Panc1 (cell line): ENCODE measurements around the gene RUNX1. TPM values are rescaled to one million over a fixed set of nuclear protein-coding genes. Genes with fewer than 3 reads are reported as not detected.

Experiments
- ATAC-seq: fragments of 200-7000 bp; cut with Tn5 transposase; 2 replicates; pipeline ENCODE4 v1.9.1; 2020; ENCODE audit warnings: mild to moderate bottlenecking, moderate library complexity
- BruUV-seq: library from RNA; stranded (reverse); fragments of 400-500 nt; replicated peaks from 2 replicates; lab custom pipeline; 2021; lab: Mats Ljungman, UMichigan
- CTCF ChIA-PET: fragments of 300-600 bp; sonication (Branson Sonifier 250); formaldehyde crosslinking; loops from one replicate; lab custom pipeline; 2022; ENCODE audit warnings: antibody characterized with exemption; lab: Charles Lee
- POLR2A ChIA-PET: fragments of 300-600 bp; sonication (Branson Sonifier 250); formaldehyde crosslinking; loops from one replicate; lab custom pipeline; 2022; ENCODE audit warnings: antibody characterized with exemption; lab: Charles Lee
- DNase-seq: peaks from one replicate; pipeline ENCODE4 v3.0.0-alpha.2; 2010; ENCODE audit warnings: low read depth, low spot score
- H3K27ac ChIP-seq: 2 replicates; pipeline ENCODE4 v1.5.1; 2011; ENCODE audit warnings: mild to moderate bottlenecking, low read length, inconsistent platforms
- H3K27me3 ChIP-seq: fragments of 200-500 bp; sonication (Bioruptor generic); 2 replicates; pipeline ENCODE4 v1.6.0; 2014; ENCODE audit warnings: low read length, inconsistent platforms; ENCODE audit not compliant: control insufficient read depth, insufficient read depth
- H3K36me3 ChIP-seq: fragments of 200-500 bp; sonication (Bioruptor generic); 2 replicates; pipeline ENCODE4 v1.5.1; 2014; ENCODE audit warnings: inconsistent platforms, mild to moderate bottlenecking, low read length, moderate library complexity; ENCODE audit not compliant: control insufficient read depth, insufficient read depth
- H3K4me1 ChIP-seq: 2 replicates; pipeline ENCODE4 v1.5.1; 2011; ENCODE audit warnings: inconsistent platforms, mild to moderate bottlenecking, low read length, moderate library complexity; ENCODE audit not compliant: control insufficient read depth, insufficient read depth
- H3K4me3 ChIP-seq, 2 experiments: 2 replicates each; pipeline ENCODE4 v1.5.1; 2011 to 2012; ENCODE audit warnings: low read depth in 2 of 2, low read length in 2 of 2, mild to moderate bottlenecking in 2 of 2, inconsistent platforms in 1 of 2, moderate library complexity in 1 of 2
- H3K9me3 ChIP-seq: fragments of 200-500 bp; sonication (Bioruptor generic); 2 replicates; pipeline ENCODE4 v1.5.1; 2014; ENCODE audit warnings: low read depth, mild to moderate bottlenecking, inconsistent platforms, low read length, moderate library complexity; ENCODE audit not compliant: control insufficient read depth, insufficient read depth
- CTCF ChIP-seq: fragments of 450-650 bp; IDR thresholded peaks from 2 replicates; pipeline ENCODE4 v1.5.1; 2017; ENCODE audit warnings: mild to moderate bottlenecking
- POLR2AphosphoS5 ChIP-seq: IDR thresholded peaks from 2 replicates; pipeline ENCODE4 v1.6.1; 2012; ENCODE audit warnings: mild to moderate bottlenecking, low read depth, low read length, moderate library complexity
- SIN3A ChIP-seq: IDR thresholded peaks from 2 replicates; pipeline ENCODE4 v1.6.1; 2012; ENCODE audit warnings: low read depth, mild to moderate bottlenecking, low read length, moderate library complexity, borderline replicate concordance; ENCODE audit not compliant: insufficient read depth
- TCF7L2 ChIP-seq: IDR thresholded peaks from 2 replicates; pipeline ENCODE4 v1.6.1; 2011; ENCODE audit warnings: mild to moderate bottlenecking, low read depth, low read length, inconsistent platforms
- in situ Hi-C: cut with HindIII; loops from 2 replicates; pipeline ENCODE4 v1.10.0; 2016; ENCODE audit warnings: low sequenced_read_pairs, low pct_unique_long_range_greater_than_20kb
- intact Hi-C: fragments of 100-400 bp; cut with micrococcal nuclease; formaldehyde crosslinking; loops from one replicate; pipeline ENCODE4 v1.10.0; 2022; ENCODE audit not compliant: unreplicated experiment
- total RNA-seq: library from RNA; stranded (reverse); gene quantifications from one replicate; pipeline ENCODE4 v1.2.1, GENCODE V29; 2021; ENCODE audit not compliant: unreplicated experiment
- TF ChIP-seq, protein P1 (sequence below), 2 experiments: IDR thresholded peaks; 2 replicates each; pipeline ENCODE4 v1.6.1; 2011 to 2012; ENCODE audit warnings: low read depth in 2 of 2, control low read depth in 1 of 2, low read length in 1 of 2, mild to moderate bottlenecking in 1 of 2, moderate library complexity in 1 of 2; ENCODE audit not compliant: insufficient read depth in 1 of 2

Gene RUNX1
- total RNA-seq, 1 experiment from 2014 or later, result 22.4 TPM

DNA sequence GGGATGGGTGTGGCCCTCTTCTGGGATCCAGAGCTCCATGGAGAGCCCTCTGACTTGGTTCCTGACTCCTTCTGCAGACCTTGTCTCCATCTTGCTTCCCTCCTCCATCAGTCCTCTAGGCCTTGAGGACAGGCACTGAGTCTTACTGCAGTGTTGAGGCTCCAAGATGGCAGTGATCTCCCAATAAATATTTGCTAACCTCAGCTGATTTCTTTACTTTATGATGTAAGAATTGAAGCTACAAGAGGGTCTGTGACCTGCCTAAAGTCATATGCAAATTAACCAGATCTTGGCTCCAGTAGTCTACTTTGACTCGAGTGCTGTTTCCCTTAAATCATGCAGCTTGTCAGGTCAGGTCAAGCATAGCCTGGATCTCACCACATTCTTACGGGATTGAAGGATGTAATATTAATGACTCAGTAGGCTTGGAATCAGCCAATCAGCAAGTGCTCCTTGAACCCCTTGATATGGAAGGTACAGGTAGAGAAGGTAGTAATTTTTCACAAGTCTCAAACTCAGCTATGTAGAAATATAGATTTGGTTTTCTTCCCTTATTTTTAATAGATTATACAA lies 287.3 kb downstream of the RUNX1 start:
- no peak for DNase-seq
- no peak for ATAC-seq
- H3K36me3 ChIP-seq, result no peaks in the 10 kb centered on the region
- no peaks in the 10 kb centered on the region for H3K4me1 ChIP-seq
- no peak overlapping the region for H3K27ac ChIP-seq
- H3K4me3 ChIP-seq, result no peak overlapping the region
- intact Hi-C loops, result no loop called here
- H3K9me3 ChIP-seq, result no peaks in the 10 kb centered on the region
- TF ChIP-seq POLR2AphosphoS5 (no peak), CTCF (no peak), SIN3A (no peak), TCF7L2 (no peak)
- TF ChIP-seq, protein P1, sequence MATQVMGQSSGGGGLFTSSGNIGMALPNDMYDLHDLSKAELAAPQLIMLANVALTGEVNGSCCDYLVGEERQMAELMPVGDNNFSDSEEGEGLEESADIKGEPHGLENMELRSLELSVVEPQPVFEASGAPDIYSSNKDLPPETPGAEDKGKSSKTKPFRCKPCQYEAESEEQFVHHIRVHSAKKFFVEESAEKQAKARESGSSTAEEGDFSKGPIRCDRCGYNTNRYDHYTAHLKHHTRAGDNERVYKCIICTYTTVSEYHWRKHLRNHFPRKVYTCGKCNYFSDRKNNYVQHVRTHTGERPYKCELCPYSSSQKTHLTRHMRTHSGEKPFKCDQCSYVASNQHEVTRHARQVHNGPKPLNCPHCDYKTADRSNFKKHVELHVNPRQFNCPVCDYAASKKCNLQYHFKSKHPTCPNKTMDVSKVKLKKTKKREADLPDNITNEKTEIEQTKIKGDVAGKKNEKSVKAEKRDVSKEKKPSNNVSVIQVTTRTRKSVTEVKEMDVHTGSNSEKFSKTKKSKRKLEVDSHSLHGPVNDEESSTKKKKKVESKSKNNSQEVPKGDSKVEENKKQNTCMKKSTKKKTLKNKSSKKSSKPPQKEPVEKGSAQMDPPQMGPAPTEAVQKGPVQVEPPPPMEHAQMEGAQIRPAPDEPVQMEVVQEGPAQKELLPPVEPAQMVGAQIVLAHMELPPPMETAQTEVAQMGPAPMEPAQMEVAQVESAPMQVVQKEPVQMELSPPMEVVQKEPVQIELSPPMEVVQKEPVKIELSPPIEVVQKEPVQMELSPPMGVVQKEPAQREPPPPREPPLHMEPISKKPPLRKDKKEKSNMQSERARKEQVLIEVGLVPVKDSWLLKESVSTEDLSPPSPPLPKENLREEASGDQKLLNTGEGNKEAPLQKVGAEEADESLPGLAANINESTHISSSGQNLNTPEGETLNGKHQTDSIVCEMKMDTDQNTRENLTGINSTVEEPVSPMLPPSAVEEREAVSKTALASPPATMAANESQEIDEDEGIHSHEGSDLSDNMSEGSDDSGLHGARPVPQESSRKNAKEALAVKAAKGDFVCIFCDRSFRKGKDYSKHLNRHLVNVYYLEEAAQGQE (IDR thresholded peaks at IDR 0.05; ENCODE audit: insufficient read depth in 1 of 2, low read depth in 2 of 2, low read length in 1 of 2), result no peak
- BruUV-seq, result no TSS peak
- in situ Hi-C loops, result no loop called here
- CTCF ChIA-PET, result no interaction called here
- POLR2A ChIA-PET, result no interaction called here
- H3K27me3 ChIP-seq, result no peaks in the 10 kb centered on the region

DNA sequence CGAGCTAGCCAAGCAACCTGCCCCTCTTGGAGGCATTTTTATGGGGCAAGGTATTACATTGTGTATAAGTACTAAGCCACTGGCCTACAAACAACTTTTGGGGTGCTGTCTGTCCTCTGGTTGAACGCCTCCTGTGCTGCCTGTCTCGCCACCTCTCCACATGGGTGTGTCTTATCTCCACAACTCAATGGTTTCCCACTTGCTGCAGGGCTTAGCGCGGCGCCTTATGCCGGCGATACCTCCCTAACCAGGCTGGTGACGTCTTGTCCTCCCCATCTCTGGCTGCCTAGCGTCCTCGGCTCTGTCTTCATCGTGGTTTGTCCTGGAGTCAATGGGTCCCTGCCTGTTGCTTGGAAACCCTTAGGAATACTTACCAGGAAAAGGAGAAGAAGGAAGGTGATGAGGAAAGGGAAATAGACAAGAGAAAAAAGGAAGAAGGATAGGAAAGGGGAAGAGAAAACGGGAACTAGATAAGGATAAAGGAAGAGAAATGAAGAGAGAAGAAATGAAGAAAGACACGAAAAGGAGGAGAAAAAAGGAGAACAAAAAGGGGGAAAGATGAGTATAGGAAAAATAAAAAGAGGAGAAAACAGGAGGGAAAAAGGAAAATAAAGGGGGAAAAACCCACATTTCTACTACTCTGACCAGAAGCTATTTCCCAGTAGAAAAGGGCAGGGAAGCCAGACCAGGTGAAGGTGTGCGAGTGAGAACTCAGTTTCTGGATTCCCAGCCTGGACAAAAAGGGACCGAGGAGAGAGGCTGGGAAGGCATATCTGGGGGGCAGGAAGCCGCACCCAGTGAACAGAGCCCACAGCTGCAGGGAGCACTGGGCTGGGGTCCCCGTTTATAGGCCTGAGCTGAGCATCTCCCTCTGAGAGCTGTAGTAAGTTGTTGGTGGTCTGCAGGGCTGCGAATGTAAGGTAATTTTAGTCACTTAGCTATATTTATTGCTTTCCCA lies 294.1 kb downstream of the RUNX1 start:
- H3K4me3 ChIP-seq, result no peak overlapping the region
- intact Hi-C loops (no loop called here), in situ Hi-C loops (no loop called here)
- H3K27me3 ChIP-seq, result no peaks in the 10 kb centered on the region
- H3K9me3 ChIP-seq, result no peaks in the 10 kb centered on the region
- ChIA-PET POLR2A (no interaction called here), CTCF (interaction anchor here (0.6 kb wide), 1 partner anchor 348 kb away, joined by 5 read pairs; no protein-coding TSS in a partner anchor)
- no peak for DNase-seq
- H3K27ac ChIP-seq, result no peak overlapping the region
- no TSS peak for BruUV-seq
- ATAC-seq, result no peak
- H3K4me1 ChIP-seq, result no peaks in the 10 kb centered on the region
- TF ChIP-seq, protein P1 (IDR thresholded peaks at IDR 0.05; ENCODE audit: insufficient read depth in 1 of 2, low read depth in 2 of 2, low read length in 1 of 2), result no peak
- TF ChIP-seq SIN3A, result no peak
- no peak for TF ChIP-seq POLR2AphosphoS5
- TF ChIP-seq CTCF, result no peak
- TF ChIP-seq TCF7L2, result no peak
- no peaks in the 10 kb centered on the region for H3K36me3 ChIP-seq
